BLaER1 treated with 17β-estradiol and CSF1 and Interleukin-3, amounts not matched to agents 10 nM and 100 nM (cell line): Measurements from ENCODE around the gene DNAJB5.

Source experiments
- H3K27ac ChIP-seq, 11 experiments: shearing (Covaris generic); formaldehyde crosslinking; 2 replicates each; pipeline ENCODE4 v1.8.1; 2022
- H3K27me3 ChIP-seq, 11 experiments: shearing (Covaris generic); formaldehyde crosslinking; 2 replicates each; pipeline ENCODE4 v1.8.1; 2022
- H3K36me3 ChIP-seq, 11 experiments: shearing (Covaris generic); formaldehyde crosslinking; 2 replicates each; pipeline ENCODE4 v1.8.1; 2022
- H3K4me1 ChIP-seq, 10 experiments: shearing (Covaris generic); formaldehyde crosslinking; 2 replicates each; pipeline ENCODE4 v1.8.1; 2022
- H3K4me2 ChIP-seq, 11 experiments: shearing (Covaris generic); formaldehyde crosslinking; 2 replicates each; pipeline ENCODE4 v1.8.1; 2022
- H3K4me3 ChIP-seq, 10 experiments: shearing (Covaris generic); formaldehyde crosslinking; 2 replicates each; pipeline ENCODE4 v1.8.1; 2022
- H3K9ac ChIP-seq, 11 experiments: shearing (Covaris generic); formaldehyde crosslinking; 2 replicates each; pipeline ENCODE4 v1.8.1; 2022
- H3K9me3 ChIP-seq, 11 experiments: shearing (Covaris generic); formaldehyde crosslinking; replicated peaks in 1 of 11; 2 replicates each; pipeline ENCODE4 v1.8.1; 2022
- H4K20me1 ChIP-seq, 11 experiments: shearing (Covaris generic); formaldehyde crosslinking; 2 replicates each; pipeline ENCODE4 v1.8.1; 2022
- Cebpa-rat ChIP-seq, 11 experiments: shearing (Covaris generic); IDR thresholded peaks; 2 replicates each; pipeline ENCODE4 v1.8.1; 2022

Gene DNAJB5

GRCh38 chr9:35044071-35044470 is 54.5 kb downstream of the DNAJB5 start:
- H3K27me3 ChIP-seq, result no peaks in the 10 kb centered on the region
- H4K20me1 ChIP-seq, result peaks cover 0 to 42% (median 0%) of the 10 kb centered on the region in 11 experiments; a peak in 7 of 22 replicates
- TF ChIP-seq Cebpa-rat (IDR thresholded peaks at IDR 0.05), result no peak
- no peak overlapping the region for H3K4me3 ChIP-seq
- H3K4me2 ChIP-seq, result peak overlapping the region in 3 of 11 experiments; percentile 13 to 69 (median 56); a peak in 1 of 22 replicates
- peaks cover 36 to 60% (median 48%) of the 10 kb centered on the region in 10 experiments for H3K4me1 ChIP-seq
- H3K9me3 ChIP-seq, result no peaks in the 10 kb centered on the region; a peak in 1 of 22 replicates
- peaks cover 27 to 60% (median 48%) of the 10 kb centered on the region in 11 experiments for H3K36me3 ChIP-seq
- peak overlapping the region in 4 of 11 experiments; percentile 9 to 56 (median 54); a peak in 5 of 22 replicates for H3K27ac ChIP-seq
- no peak overlapping the region for H3K9ac ChIP-seq
